Head of caudate nucleus (tissue), 42 donors: ENCODE measurements around the gene SCTR.

ENCODE experiments used
- DNase-seq, 42 donors: peaks; one replicate each; pipeline versions ENCODE4 v3.0.0 to v3.0.0-alpha.2; 2020 to 2021; ENCODE audit warnings: mixed read lengths in 7 of 42
- intact Hi-C: fragments of 100-400 bp; cut with DNase I; formaldehyde crosslinking; loops from one replicate; pipeline ENCODE4 v1.15.0; 2022

The SCTR gene

DNA sequence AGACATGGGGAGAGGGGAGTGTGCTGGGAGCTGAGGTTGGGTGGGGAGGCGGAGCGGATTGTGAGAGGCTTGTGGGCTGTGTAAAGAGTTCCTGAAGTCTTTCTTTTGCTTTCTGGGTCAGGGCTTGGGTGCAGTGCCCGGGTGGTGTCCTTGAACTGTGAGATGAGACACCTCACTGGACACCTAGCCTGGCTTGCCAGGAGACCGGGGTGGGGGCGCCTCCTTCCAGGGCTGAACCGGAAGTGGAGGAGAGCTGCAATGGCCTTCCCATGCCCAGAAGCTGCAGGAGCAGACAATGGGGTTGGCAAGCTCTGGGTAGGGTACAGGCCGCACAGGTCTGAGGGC lies 88.4 kb downstream of the SCTR start:
- no peak for DNase-seq
- intact Hi-C loops: no loop called here

- intact Hi-C loops: no loop called here
- DNase-seq: no peak
Observed at GRCh38 chr2:119435081-119435952, 89.0 kb downstream of the SCTR start.

DNA sequence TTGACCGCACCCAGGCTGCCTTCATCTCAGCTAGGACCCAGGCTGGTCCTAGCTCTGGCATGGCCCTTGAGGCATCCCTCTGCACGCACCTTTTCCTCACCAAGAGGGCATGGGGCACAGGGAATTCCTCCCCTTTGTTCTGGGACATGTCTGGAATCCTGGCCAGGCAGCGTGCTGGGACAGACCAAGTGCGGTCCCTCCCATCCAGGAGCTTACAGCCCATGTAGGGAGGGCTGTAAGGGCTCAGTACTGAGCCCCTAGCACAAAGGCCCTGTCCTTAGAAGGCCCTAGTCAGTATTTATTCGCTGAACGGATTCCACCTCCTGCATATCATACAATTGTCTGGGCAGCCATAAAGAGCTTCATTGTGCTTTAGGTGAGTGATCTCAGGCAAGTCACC lies 89.6 kb downstream of the SCTR start:
- intact Hi-C loops: no loop called here
- DNase-seq: no peak

DNA sequence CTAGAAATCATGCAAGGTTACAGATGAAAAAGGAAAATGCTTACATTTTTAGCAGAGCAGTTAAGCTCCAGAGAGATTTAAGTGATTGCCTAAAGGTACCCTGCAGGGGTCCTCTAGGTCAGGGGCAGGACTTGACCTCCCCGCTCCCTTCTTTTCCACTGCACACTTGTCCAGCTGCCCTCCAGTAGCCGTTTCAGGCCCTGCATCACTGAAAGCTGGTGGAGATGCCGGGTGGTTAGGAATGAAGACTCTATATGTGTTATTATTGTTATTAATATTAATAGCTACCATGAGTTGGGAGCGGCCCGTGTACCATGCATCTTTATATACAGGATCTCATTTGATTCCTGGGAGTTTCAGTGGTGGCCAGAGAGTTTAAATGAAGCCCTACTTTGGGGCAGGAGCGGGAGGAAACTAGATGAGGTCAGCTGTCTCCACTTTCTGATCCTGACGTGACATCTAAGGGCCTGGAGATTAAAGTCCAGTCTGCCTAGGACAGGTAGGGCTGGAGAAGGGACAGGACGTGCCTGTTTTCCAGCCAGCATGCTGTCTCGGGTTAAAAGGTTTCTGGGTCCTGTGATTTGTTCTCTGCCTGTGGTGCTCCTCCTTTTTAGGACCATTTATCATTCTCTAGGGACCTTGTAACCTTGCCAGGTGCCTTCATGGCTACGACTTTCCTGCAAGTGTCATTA lies 90.5 kb downstream of the SCTR start:
- intact Hi-C loops: no loop called here
- DNase-seq: no peak

- intact Hi-C loops: no loop called here
- DNase-seq: no peak
Observed at GRCh38 chr2:119432851-119433522, 91.3 kb downstream of the SCTR start.

DNA sequence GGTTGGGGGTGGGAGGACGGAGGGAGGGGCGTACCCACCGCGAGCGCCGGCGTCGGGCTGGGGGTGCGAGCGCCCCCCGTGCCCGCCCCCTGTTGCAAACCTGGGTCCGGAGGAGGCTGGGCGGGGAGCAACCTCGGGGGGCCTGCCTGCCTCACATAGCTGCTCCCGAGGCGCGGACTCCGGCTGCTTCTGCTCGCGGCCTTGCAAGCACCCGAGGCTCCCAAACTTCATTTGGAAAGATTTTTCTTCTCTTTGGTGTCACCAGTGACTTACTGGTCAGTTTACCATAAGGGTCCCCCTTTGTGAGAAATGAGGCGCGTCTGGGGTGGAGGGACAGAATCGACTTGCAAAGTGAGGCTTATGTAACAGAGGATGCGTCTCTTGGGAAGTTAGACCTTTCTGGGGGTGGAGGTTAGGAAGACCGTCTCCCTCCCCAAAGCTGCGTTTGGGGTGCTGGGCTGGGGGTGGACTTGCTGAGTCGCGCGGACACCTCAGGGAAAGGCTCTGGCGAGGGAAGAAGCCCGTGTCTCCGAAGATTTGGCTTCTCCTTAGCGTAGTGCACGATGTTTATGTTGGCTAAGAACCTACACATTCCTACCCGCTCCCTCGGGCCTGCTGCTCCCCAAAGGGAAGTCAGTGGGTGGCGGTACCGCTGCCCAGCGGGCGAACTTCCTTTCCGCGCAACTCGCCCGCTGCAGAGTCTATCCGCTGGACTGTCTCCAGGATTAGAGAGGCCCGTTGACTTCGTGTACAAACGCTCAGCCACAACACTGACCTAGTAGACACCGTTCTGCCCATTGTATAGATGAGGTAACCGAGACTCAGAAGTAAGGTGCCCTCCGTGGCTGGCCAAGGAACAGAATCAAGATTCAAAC lies 92.1 kb downstream of the SCTR start:
- DNase-seq: peak in 16 of 42 donors; percentile 8 to 61 (median 26)
- intact Hi-C loops: no loop called here

DNA sequence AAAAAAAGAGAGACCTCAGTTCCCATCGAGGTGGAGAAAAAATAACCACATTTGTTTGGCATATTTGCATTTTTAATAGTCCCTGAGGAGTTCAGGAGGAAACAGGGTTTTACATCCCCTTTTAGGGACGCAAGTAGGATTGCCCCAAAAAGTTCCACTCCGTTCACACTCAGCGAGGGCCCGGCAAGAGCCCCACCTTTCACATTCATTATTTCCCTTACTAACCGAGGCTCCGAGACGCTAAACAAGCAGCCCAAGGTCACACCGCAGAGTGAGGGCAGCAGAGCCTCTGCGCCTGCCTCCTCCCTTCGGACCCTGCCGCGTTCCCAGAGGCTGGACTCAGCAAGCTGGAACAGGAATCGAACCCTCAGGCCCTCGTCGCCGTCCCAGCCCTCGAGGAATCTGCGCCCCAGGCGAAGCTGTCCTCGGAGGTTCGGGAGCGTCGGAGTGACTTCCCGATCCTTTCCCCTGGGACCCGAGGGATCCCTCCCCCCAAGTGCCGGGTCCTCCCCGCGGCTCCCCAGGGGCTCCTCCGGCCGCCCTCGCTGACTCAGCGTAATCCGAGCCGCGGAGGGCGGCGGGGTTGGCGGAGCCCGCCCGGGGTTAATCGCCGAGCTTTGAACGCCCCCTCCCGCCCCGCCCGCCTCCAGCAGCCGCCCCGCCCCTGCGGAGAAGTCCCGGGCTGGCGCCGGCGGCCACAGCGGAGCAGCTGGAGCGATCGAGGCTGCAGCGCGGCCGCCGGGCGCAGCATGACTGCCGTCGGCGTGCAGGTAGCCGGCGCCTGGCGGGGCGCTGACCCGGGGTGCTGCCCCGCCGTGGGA lies 92.9 kb downstream of the SCTR start, which contains the start of gene TMEM37:
TMEM37 (plus strand) TSS at position 700 of the 821 bp plus-strand sequence; CDS start at position 750, 50 bp downstream.
- intact Hi-C loops: no loop called here

GRCh38 chr2:119430023-119430498 lies 94.2 kb downstream of the SCTR start:
- intact Hi-C loops: no loop called here
- DNase-seq: no peak

More for the DNA sequence above, 92.9 kb downstream of the SCTR start, which contains the start of gene TMEM37:
- peak in 17 of 42 donors; percentile 9 to 60 (median 38) for DNase-seq

GRCh38 chr2:119429225-119429981 lies 94.9 kb downstream of the SCTR start:
- intact Hi-C loops: no loop called here
- DNase-seq: no peak

GRCh38 chr2:119428488-119429224 lies 95.6 kb downstream of the SCTR start:
- intact Hi-C loops: no loop called here
- no peak for DNase-seq

DNA sequence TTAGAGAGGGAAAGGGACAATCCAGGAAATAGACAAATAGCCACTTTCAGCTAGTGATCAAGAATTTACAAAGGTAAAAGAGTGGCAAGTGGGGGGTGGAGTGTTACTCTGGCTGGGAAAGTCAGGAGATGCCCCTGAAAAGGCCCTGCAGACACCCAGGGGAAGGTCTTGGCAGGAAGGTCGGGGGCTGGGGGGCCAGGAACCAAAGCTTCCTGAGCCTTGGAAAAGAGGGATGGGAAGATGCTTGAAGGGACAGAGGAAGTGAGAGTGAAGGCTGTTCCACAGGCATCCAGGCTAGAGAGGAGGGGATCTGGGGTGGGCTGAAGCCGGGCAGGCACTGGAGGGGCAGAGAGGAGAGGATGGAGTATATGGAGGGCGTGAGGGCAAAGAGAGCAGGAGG lies 96.5 kb downstream of the SCTR start:
- intact Hi-C loops: no loop called here

DNA sequence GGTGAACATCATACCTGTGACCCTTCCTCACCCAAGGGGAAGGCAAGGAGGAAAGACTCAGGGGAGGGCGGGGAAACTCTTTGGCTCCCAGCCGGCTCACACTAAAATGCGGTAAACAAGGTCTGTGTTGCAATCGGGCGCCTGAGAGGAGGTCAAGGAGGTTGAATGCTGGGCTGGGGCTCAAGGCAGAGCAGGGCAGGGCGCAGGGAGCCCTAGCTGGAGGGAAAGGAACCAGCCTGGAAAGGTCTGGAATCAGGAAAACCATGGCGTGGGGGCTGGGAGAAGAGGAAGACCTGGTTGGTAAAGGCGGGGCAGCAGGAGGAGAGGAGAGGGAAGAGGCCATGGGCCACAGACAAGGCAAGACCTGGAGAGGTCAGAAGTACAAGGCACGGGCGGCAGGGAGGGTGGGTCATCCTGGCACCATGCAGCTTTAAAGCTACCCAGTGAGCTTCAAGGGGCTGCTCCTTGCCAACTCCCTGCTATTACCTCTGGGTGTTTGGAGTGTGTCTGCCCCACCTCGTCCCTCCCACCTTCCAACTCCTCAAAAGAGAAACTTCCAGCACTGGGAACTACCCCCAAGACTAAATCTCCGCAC lies 97.4 kb downstream of the SCTR start:
- DNase-seq: no peak
- intact Hi-C loops: no loop called here

More for the DNA sequence above, 96.5 kb downstream of the SCTR start:
- no peak for DNase-seq

DNA sequence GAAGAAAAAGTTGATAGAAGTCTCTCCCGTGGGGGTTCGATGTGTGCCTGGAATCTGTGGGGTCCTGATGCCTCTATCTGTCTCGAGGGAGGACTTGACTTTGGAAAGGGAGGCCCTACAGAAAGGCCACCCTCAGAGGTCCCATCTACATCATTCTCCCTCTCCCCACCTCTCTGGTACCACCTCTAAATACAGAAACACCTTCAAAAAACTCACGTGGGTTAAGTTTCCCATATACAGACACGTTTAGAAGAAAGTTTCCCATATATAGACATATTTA lies 97.9 kb downstream of the SCTR start:
- no peak for DNase-seq
- intact Hi-C loops: no loop called here

DNA sequence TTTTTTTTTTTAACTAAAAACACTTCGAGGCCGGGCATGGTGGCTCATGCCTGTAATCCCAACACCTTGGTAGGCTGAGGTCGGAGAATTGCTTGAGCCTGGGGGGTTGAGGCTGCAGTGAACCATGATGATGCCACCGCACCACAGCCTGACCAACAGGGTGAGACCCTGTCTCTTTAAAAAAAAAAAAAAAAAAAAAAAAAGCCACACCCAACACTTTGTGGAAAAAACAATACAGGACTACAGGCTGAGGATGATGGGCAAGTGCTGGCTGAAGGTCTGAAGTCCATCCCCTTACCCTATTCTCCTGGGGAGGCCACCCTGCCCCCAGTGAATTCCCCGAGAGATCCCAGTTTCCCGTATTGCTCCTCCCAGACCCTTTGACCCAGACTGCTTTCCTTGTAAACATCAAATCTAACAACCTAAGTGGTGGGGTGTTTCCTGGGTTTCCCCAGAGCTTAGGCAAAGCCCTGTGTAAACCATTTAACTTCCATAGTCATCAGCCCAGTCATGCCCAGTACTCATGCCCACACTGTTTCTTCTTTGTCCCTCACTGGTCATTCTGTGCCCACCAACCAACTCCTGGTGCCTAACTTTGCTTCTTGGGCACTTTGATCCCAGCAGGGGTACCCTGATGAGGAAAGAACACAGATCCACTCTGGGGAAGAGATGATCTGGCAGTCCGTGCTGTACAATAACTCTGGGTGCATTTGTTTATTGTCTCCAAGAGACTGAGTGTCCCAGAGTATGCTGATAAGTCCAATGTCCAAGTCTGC lies 98.5 kb downstream of the SCTR start:
- intact Hi-C loops: no loop called here
- DNase-seq: no peak

- intact Hi-C loops: no loop called here
- no peak for DNase-seq
Observed at GRCh38 chr2:119425119-119425405, 99.2 kb downstream of the SCTR start.
